ENCODE data around the gene C1orf174.

DNA sequence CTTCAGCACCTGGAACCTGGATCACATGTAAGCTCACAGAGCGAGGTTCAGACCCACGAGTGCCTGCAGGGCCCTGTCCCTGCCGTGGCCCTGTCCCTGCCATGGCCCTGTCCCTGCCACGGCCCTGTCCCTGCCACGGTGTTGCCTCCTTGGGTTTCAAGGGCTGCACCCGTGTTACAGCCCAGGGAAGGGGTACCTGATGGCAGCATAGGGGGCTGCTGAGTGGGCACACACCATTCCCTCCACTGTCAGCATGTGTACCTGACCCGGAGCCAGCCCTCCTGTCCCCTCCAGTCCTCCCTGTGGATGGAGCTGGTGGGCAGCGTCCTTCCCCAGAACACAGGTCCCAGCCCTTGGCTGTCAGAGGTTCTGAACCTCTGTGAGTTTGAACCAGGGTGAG is 27.5 kb downstream of the C1orf174 start:
- TF ChIP-seq CTCF (IDR thresholded peaks at IDR 0.05; ENCODE audit: poor library complexity, severe bottlenecking), result no peak
- no peak for TF ChIP-seq EP300 (conservative IDR thresholded peaks at IDR 0.05; ENCODE audit: poor library complexity, severe bottlenecking)
- TF ChIP-seq TAF1 (IDR thresholded peaks at IDR 0.05; ENCODE audit: low read depth), result no peak

Data from neural cell (in vitro differentiated cells).